Measurements from ENCODE around the gene HDAC4. TPM values are rescaled to one million over a fixed set of nuclear protein-coding genes. Genes with fewer than 3 reads are reported as not detected.

Gene HDAC4
- total RNA-seq, 2 donors from 2014 or later = 49.8 to 71.7 TPM

DNA sequence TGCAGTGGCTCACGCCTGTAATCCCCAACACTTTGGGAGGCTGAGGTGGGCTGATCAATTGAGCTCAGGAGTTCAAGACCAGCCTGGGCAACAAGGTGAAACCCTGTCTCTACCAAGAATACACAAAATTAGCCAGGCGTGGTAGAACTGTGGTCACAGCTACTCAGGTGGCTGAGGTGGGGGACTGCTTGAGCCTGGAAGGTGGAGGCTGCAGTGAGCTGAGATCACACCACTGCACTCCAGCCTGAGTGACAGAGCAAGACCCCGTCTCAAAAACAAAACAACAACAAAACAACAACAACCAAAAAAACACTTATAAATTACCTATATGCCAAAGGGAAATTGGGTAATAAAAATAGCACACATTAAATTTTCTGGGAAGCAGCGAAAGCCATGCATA lies 141.6 kb downstream of the HDAC4 start:
- H3K27me3 Mint-ChIP-seq (ENCODE audit: low read depth) = peaks cover 7% of the 10 kb centered on the region
- peaks cover 2% of the 10 kb centered on the region in 2 donors for H3K9me3 Mint-ChIP-seq
- peaks cover 91% of the 10 kb centered on the region for H3K4me1 Mint-ChIP-seq (ENCODE audit: low read depth)
- ATAC-seq (replicated peaks in 1 of 2) = peak; percentile 31 to 54
- peaks cover 3 to 7% of the 10 kb centered on the region in 2 donors for H3K36me3 Mint-ChIP-seq (ENCODE audit: insufficient read depth in 2 of 2)
- DNase-seq = peak in 1 of 2 donors; percentile 48
- peak overlapping the region; percentile 55 for H3K27ac Mint-ChIP-seq
- peak overlapping the region; percentile 78 to 81 for H3K4me3 Mint-ChIP-seq

DNA sequence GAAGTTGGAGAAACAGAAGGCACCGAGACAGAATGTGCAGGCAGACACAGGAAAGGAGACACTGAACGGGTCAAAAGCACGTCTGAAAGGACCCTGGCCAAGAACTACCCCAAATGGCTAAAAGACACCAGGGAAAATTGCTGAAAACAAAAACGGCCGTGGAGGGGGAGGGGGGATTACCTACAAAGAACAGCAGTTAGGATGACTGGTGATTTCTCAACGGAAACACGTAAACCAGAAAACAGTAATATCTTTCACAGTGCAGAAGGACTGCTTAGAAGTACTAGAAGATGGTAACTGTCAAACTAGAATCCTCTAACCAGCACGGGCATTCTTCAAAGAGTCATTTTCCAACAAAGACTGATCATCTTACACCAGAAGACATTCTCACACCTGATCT lies 142.6 kb downstream of the HDAC4 start:
- peaks cover 14% of the 10 kb centered on the region for H3K27me3 Mint-ChIP-seq (ENCODE audit: low read depth)
- DNase-seq (no peak), ATAC-seq (replicated peaks in 1 of 2) (peak; percentile 62 to 80)
- H3K4me1 Mint-ChIP-seq (ENCODE audit: low read depth) = peaks cover 91% of the 10 kb centered on the region
- peak overlapping the region; percentile 55 for H3K27ac Mint-ChIP-seq
- peaks cover 2% of the 10 kb centered on the region in 2 donors for H3K9me3 Mint-ChIP-seq
- peaks cover 3 to 7% of the 10 kb centered on the region in 2 donors for H3K36me3 Mint-ChIP-seq (ENCODE audit: insufficient read depth in 2 of 2)
- peak overlapping the region; percentile 78 to 81 for H3K4me3 Mint-ChIP-seq

DNA sequence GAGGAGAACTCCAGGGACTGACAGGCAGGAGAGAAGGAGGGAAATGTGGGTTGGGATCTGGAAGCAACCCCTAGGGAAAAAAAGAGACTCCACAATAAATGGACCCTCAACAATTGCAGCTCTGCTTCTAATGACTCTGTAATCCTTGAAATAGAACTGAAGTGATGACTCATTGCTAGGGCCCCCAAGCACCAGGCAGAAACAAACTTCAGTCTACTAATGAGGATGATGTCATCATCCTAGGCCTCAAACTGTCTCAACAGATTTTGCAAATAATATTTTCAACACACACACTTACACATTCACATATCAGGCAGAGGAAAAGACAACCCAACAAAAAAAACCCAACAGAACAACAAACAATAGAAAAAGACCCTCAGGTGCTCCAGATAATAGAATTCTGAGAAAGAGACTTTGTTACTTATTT lies 143.3 kb downstream of the HDAC4 start:
- ATAC-seq (replicated peaks in 1 of 2) = peak; percentile 42 to 48
- Mint-ChIP-seq H3K36me3 (ENCODE audit: insufficient read depth in 2 of 2) (peaks cover 3 to 7% of the 10 kb centered on the region in 2 donors), H3K27me3 (ENCODE audit: low read depth) (peaks cover 21% of the 10 kb centered on the region), H3K4me1 (ENCODE audit: low read depth) (peaks cover 94% of the 10 kb centered on the region), H3K9me3 (peaks cover 2% of the 10 kb centered on the region in 2 donors), H3K27ac (peak overlapping the region; percentile 55), H3K4me3 (peak overlapping the region; percentile 58 to 78)
- no peak for DNase-seq

DNA sequence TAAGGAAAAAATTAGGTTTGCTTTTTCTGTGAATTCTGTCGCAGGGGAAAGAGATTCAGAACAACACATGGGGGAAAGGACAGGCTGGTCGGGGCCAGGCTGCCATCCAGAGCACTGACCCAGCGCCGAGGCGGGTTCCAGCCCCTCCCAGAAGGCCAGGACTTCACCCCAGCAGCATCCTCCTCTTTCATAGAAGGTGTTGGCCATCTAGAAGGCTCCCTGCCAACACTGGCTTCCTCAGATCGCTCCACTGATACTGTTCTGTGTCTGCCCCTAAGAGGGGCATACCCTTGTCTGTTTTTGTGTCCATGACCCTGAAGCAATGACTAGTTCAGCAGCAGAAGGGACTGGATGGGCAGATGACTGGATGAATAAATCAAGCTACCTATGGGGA lies 144.5 kb downstream of the HDAC4 start:
- Mint-ChIP-seq H3K36me3 (ENCODE audit: insufficient read depth in 2 of 2) (peaks cover 3 to 7% of the 10 kb centered on the region in 2 donors), H3K9me3 (peaks cover 2% of the 10 kb centered on the region in 2 donors), H3K4me3 (no peak overlapping the region), H3K27ac (no peak overlapping the region), H3K27me3 (ENCODE audit: low read depth) (peaks cover 21% of the 10 kb centered on the region), H3K4me1 (ENCODE audit: low read depth) (peaks cover 98% of the 10 kb centered on the region)
- ATAC-seq (replicated peaks in 1 of 2) (no peak), DNase-seq (no peak)

DNA sequence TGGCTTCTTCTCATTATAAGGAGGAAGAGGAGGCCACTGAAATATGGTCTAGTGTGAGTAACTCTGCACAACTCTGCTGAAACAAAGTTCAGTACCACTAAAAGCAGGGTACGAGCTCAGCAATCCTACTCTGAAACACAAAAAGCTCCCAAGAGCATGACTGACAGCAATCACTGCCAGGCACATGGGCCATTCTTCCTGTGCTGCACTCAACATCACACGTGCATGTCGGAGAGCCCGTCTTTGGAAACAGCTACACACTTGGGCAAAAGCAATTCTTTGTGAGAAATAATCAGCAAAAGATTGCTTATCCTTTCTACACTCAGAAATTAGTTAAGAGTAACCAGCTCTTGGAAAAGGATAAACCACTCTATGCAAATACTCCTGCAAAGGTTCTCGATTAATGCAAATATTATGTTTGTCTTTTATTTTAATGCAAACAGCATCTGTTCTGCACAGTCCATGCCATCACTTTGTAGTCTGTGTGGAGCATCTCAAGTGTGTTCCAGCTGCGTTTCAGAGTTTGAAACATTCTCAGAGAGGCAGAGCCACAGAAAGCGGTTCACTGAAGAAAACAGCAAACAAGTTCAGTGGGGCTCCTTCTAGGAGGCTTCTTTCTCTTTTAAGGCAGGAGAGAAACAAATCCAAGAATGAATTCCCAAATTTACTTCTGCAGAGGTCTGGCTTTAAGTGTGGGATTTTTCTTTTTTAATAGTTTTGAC lies 145.0 kb downstream of the HDAC4 start:
- peaks cover 3 to 7% of the 10 kb centered on the region in 2 donors for H3K36me3 Mint-ChIP-seq (ENCODE audit: insufficient read depth in 2 of 2)
- no peak for ATAC-seq (replicated peaks in 1 of 2)

DNA sequence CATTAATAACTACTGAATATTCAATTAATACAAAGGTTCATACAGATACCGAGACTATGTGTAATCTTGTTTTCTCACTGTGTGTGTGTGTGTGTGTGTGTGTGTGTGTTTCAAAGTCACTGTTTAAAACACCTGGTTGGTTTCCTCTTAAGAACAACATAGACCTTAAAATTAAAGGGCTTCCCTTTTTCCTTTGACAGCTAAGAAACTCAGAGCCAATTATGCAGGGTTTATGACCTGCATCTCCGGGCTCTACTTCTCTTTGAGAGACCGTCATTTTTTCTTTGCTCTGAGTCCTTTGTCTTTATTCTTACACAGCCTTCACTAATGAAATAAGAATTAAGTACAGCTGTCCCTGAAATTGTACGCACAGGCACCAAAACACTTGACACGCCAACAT lies 145.6 kb downstream of the HDAC4 start:
- Mint-ChIP-seq H3K9me3 (peaks cover 2% of the 10 kb centered on the region in 2 donors), H3K27ac (no peak overlapping the region), H3K27me3 (ENCODE audit: low read depth) (peaks cover 21% of the 10 kb centered on the region), H3K36me3 (ENCODE audit: insufficient read depth in 2 of 2) (peaks cover 3 to 7% of the 10 kb centered on the region in 2 donors), H3K4me1 (ENCODE audit: low read depth) (peaks cover 88% of the 10 kb centered on the region), H3K4me3 (no peak overlapping the region)
- DNase-seq (no peak), ATAC-seq (replicated peaks in 1 of 2) (no peak)

More for the DNA sequence above, 145.0 kb downstream of the HDAC4 start:
- no peak overlapping the region for H3K27ac Mint-ChIP-seq
- no peak for DNase-seq
- peaks cover 2% of the 10 kb centered on the region in 2 donors for H3K9me3 Mint-ChIP-seq
- H3K4me3 Mint-ChIP-seq = no peak overlapping the region
- H3K27me3 Mint-ChIP-seq (ENCODE audit: low read depth) = peaks cover 21% of the 10 kb centered on the region
- peaks cover 94% of the 10 kb centered on the region for H3K4me1 Mint-ChIP-seq (ENCODE audit: low read depth)

DNA sequence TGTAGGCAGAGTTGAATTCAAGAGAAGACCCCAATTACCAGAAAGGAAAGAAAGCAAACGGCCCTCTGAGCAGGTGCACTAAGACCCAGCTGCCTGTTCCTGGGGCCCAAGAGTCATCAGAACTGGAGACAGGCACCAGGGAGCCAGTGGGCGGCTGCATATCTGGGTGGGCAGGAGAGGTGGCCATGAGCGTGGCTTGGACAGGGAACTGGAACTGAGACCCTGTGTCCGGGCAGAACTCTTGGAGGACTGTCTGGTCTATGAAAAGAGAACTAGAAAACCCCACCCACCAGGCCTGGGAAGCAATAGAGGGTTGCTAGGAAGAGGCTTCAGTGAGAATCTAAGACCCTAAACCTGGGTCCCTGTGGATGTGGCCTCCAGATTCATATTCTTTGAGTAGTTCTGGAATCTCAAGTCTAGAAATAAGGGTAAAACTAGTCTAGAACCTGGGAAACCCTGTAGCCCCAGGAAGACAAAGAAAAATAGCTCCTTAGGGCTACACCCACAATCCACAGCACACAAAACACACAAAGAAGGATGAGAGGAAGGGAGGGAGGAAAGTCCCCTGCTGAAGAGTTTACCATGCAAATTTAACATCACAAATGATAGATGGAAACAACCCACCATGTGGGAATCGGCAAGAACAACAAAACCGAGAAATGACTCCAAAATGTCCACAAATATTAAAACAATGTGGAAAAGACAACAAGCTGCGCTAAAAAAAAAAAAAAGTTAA lies 147.0 kb downstream of the HDAC4 start:
- peaks cover 21% of the 10 kb centered on the region for H3K27me3 Mint-ChIP-seq (ENCODE audit: low read depth)
- DNase-seq (no peak), ATAC-seq (replicated peaks in 1 of 2) (no peak)
- no peak overlapping the region for H3K27ac Mint-ChIP-seq
- peaks cover 3 to 7% of the 10 kb centered on the region in 2 donors for H3K36me3 Mint-ChIP-seq (ENCODE audit: insufficient read depth in 2 of 2)
- peak overlapping the region; percentile 75 to 80 for H3K4me3 Mint-ChIP-seq
- H3K9me3 Mint-ChIP-seq = peaks cover 2% of the 10 kb centered on the region in 2 donors
- peaks cover 86% of the 10 kb centered on the region for H3K4me1 Mint-ChIP-seq (ENCODE audit: low read depth)

- ATAC-seq (replicated peaks in 1 of 2) (no peak), DNase-seq (no peak)
- no peak overlapping the region for H3K27ac Mint-ChIP-seq
- peaks cover 21% of the 10 kb centered on the region for H3K27me3 Mint-ChIP-seq (ENCODE audit: low read depth)
- peak overlapping the region; percentile 75 to 80 for H3K4me3 Mint-ChIP-seq
- H3K36me3 Mint-ChIP-seq (ENCODE audit: insufficient read depth in 2 of 2) = peaks cover 3 to 9% of the 10 kb centered on the region in 2 donors
- peaks cover 86% of the 10 kb centered on the region for H3K4me1 Mint-ChIP-seq (ENCODE audit: low read depth)
- H3K9me3 Mint-ChIP-seq = peaks cover 2% of the 10 kb centered on the region in 2 donors
These were observed 147.6 kb downstream of the HDAC4 start for GRCh38 chr2:239253264-239253663.

DNA sequence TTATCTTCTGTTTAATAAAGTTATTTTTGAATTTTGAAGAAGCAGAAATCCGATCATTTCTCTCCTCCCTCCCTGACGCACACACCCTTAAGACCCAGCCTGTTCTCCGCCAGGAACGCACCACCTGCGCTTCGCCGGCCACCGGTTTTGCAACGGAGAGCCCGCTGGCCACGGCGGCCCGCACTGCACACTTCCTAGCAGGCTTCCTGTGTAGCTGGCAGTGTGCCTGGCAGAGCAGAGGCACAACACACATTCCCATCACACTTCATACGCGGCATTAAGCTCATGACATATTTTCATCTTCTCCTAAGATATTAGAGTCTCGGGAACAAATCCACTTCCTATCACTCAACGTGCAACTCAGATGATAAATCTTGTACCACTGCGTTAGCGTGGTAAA lies 148.0 kb downstream of the HDAC4 start:
- H3K27ac Mint-ChIP-seq = no peak overlapping the region
- peaks cover 21% of the 10 kb centered on the region for H3K27me3 Mint-ChIP-seq (ENCODE audit: low read depth)
- peaks cover 3 to 7% of the 10 kb centered on the region in 2 donors for H3K36me3 Mint-ChIP-seq (ENCODE audit: insufficient read depth in 2 of 2)
- DNase-seq (no peak), ATAC-seq (replicated peaks in 1 of 2) (peak in 1 of 2 donors; percentile 42)
- peaks cover 2% of the 10 kb centered on the region in 2 donors for H3K9me3 Mint-ChIP-seq
- H3K4me1 Mint-ChIP-seq (ENCODE audit: low read depth) = peaks cover 86% of the 10 kb centered on the region
- peak overlapping the region; percentile 75 to 80 for H3K4me3 Mint-ChIP-seq

DNA sequence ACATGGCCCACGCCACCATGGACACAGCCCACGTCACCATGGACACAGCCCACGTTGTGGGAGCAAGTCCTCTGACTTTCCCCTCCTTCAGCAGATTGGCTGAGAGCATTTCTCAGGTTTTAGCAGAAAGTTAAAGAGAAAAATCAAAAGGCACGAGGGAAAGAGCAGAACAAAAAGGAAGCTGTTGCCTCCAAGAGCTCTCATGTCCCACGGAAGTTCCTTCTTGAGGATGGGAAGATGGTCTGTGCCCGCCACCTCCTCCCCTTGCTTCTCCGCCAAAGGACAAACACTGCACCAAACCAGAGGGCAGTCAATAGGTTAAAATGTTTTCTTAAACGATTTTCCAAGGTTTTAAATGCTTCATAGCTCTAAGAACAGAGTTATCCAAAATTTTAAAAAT lies 148.4 kb downstream of the HDAC4 start:
- H3K27me3 Mint-ChIP-seq (ENCODE audit: low read depth) = peaks cover 21% of the 10 kb centered on the region
- H3K4me3 Mint-ChIP-seq = peak overlapping the region in 1 of 2 donors; percentile 80
- H3K4me1 Mint-ChIP-seq (ENCODE audit: low read depth) = peaks cover 86% of the 10 kb centered on the region
- H3K9me3 Mint-ChIP-seq = no peaks in the 10 kb centered on the region
- H3K27ac Mint-ChIP-seq = no peak overlapping the region
- ATAC-seq (replicated peaks in 1 of 2) (no peak), DNase-seq (no peak)
- H3K36me3 Mint-ChIP-seq (ENCODE audit: insufficient read depth in 2 of 2) = peaks cover under 1 to 3% of the 10 kb centered on the region in 2 donors

DNA sequence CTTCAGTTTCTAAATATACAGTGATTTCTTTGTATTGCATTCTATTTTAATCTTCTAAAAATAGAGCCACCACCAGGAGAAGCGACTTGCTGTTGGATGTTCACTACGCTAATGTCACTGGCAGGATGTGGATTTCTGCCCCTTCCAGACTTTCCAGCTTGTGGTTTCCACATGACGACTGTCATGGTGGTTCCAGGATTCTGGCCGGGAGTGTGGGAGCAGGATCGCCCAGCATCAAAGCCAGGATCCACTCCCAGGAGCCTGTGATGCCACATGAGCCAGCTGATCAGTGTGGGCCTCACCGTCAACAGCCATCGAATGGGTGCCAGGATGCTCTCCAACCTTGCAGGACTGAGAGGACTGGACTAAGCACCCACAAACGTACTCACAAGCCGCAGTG lies 148.8 kb downstream of the HDAC4 start:
- Mint-ChIP-seq H3K4me3 (no peak overlapping the region), H3K27me3 (ENCODE audit: low read depth) (peaks cover 21% of the 10 kb centered on the region)
- ATAC-seq (replicated peaks in 1 of 2) = no peak

GRCh38 chr2:239250216-239251081 lies 150.4 kb downstream of the HDAC4 start:
- Mint-ChIP-seq H3K36me3 (ENCODE audit: insufficient read depth in 2 of 2) (peaks cover 0 to 2% of the 10 kb centered on the region in 2 donors), H3K27me3 (ENCODE audit: low read depth) (peaks cover 21% of the 10 kb centered on the region), H3K9me3 (no peaks in the 10 kb centered on the region), H3K4me3 (no peak overlapping the region), H3K27ac (no peak overlapping the region), H3K4me1 (ENCODE audit: low read depth) (peaks cover 75% of the 10 kb centered on the region)
- DNase-seq (no peak), ATAC-seq (replicated peaks in 1 of 2) (no peak)

More for the DNA sequence above, 148.8 kb downstream of the HDAC4 start:
- Mint-ChIP-seq H3K27ac (no peak overlapping the region), H3K9me3 (no peaks in the 10 kb centered on the region), H3K4me1 (ENCODE audit: low read depth) (peaks cover 85% of the 10 kb centered on the region), H3K36me3 (ENCODE audit: insufficient read depth in 2 of 2) (peaks cover 0 to 2% of the 10 kb centered on the region in 2 donors)
- no peak for DNase-seq

All from activated T-cell treated with anti-CD3 and anti-CD28 coated beads, Interleukin-2, amount 50 U/mL, for 72 hours (primary cell).